Measurements from ENCODE around the gene ERN1.
"Not testable (repeated sequence)": the region's sequence is repeated elsewhere in the genome, so short reads cannot be mapped to it uniquely, and the experiment has no call there.

The ERN1 gene

GRCh38 chr17:64129765-64130558, at the start of gene ERN1:
Gene ERN1, minus strand, starts transcription at chr17:64130144. Its CDS starts 115 bp downstream, at chr17:64130029.
- DNase-seq (ENCODE audit: low spot score) (peak; percentile 97), FAIRE-seq (peak; percentile 58)

GRCh38 chr17:64179024-64179423, 49.1 kb upstream of the ERN1 start:
- DNase-seq (ENCODE audit: low spot score); FAIRE-seq: not testable (repeated sequence)

- FAIRE-seq (no peak), DNase-seq (ENCODE audit: low spot score) (no peak)
Measured at GRCh38 chr17:64178011-64178825, 48.3 kb upstream of the ERN1 start.

GRCh38 chr17:64177311-64178010, 47.5 kb upstream of the ERN1 start:
- FAIRE-seq (no peak), DNase-seq (ENCODE audit: low spot score) (no peak)

GRCh38 chr17:64176556-64176955, 46.6 kb upstream of the ERN1 start:
- FAIRE-seq (no peak), DNase-seq (ENCODE audit: low spot score) (no peak)

GRCh38 chr17:64174686-64175456, 44.9 kb upstream of the ERN1 start:
- DNase-seq (ENCODE audit: low spot score): no peak
- no peak for FAIRE-seq

- DNase-seq (ENCODE audit: low spot score) (no peak), FAIRE-seq (no peak)
Measured at GRCh38 chr17:64173646-64174045, 43.7 kb upstream of the ERN1 start.

GRCh38 chr17:64172510-64172909, 42.6 kb upstream of the ERN1 start:
- DNase-seq (ENCODE audit: low spot score) (no peak), FAIRE-seq (no peak)

GRCh38 chr17:64171041-64171440, 41.1 kb upstream of the ERN1 start:
- no peak for FAIRE-seq
- DNase-seq (ENCODE audit: low spot score): no peak

GRCh38 chr17:64170286-64170685, 40.3 kb upstream of the ERN1 start:
- DNase-seq (ENCODE audit: low spot score) (no peak), FAIRE-seq (no peak)

- not testable (repeated sequence) for FAIRE-seq; DNase-seq (ENCODE audit: low spot score)
Measured at GRCh38 chr17:64167666-64168065, 37.7 kb upstream of the ERN1 start.

- FAIRE-seq (no peak), DNase-seq (ENCODE audit: low spot score) (no peak)
Measured at GRCh38 chr17:64166876-64167275, 36.9 kb upstream of the ERN1 start.

- no peak for DNase-seq (ENCODE audit: low spot score)
- FAIRE-seq: no peak
Measured at GRCh38 chr17:64165347-64165746, 35.4 kb upstream of the ERN1 start.

GRCh38 chr17:64164596-64165285, 34.8 kb upstream of the ERN1 start:
- FAIRE-seq (no peak), DNase-seq (ENCODE audit: low spot score) (no peak)

GRCh38 chr17:64163468-64163867, 33.5 kb upstream of the ERN1 start:
- FAIRE-seq (peak; percentile 20), DNase-seq (ENCODE audit: low spot score) (no peak)

- FAIRE-seq (no peak), DNase-seq (ENCODE audit: low spot score) (no peak)
Measured at GRCh38 chr17:64162554-64162953, 32.6 kb upstream of the ERN1 start.

- no peak for FAIRE-seq
- DNase-seq (ENCODE audit: low spot score): no peak
Measured at GRCh38 chr17:64161380-64162176, 31.6 kb upstream of the ERN1 start.

- no peak for DNase-seq (ENCODE audit: low spot score)
- FAIRE-seq: no peak
Measured at GRCh38 chr17:64160378-64160777, 30.4 kb upstream of the ERN1 start.

- no peak for FAIRE-seq
Measured at GRCh38 chr17:64158831-64159590, 29.1 kb upstream of the ERN1 start.

More at GRCh38 chr17:64158831-64159590, 29.1 kb upstream of the ERN1 start:
- DNase-seq (ENCODE audit: low spot score): no peak

All from urothelium cell line (cell line).